ENCODE results near the gene RPL23. TPM values are rescaled to one million over a fixed set of nuclear protein-coding genes. Genes with fewer than 3 reads are reported as not detected.
"Not testable (repeated sequence)": the region's sequence is repeated elsewhere in the genome, so short reads cannot be mapped to it uniquely, and the experiment has no call there.

Gene RPL23
- total RNA-seq, 1 experiment from 2014 or later, result 1,201 TPM

- peak; percentile 69 for DNase-seq
- Histone ChIP-seq H3K27me3 (ENCODE audit: control insufficient read depth, insufficient read depth, low read length) (no peaks in the 10 kb centered on the region), H3K36me3 (replicated peaks; ENCODE audit: control insufficient read depth, insufficient read depth, low read length) (no peaks in the 10 kb centered on the region), H3K4me3 (ENCODE audit: insufficient read depth, low read depth, low read length) (no peak overlapping the region)
Observed at GRCh38 chr17:38864636-38865398, 11.3 kb upstream of the RPL23 start.

- H3K4me3 ChIP-seq (ENCODE audit: insufficient read depth, low read depth, low read length), result no peak overlapping the region
- peak; percentile 71 for DNase-seq
- no peaks in the 10 kb centered on the region for H3K36me3 ChIP-seq (replicated peaks; ENCODE audit: control insufficient read depth, insufficient read depth, low read length)
- no peaks in the 10 kb centered on the region for H3K27me3 ChIP-seq (ENCODE audit: control insufficient read depth, insufficient read depth, low read length)
Observed at GRCh38 chr17:38861399-38861843, 7.9 kb upstream of the RPL23 start.

- no peaks in the 10 kb centered on the region for H3K27me3 ChIP-seq (ENCODE audit: control insufficient read depth, insufficient read depth, low read length)
- no peak overlapping the region for H3K4me3 ChIP-seq (ENCODE audit: insufficient read depth, low read depth, low read length)
- DNase-seq, result no peak
- peaks cover 8% of the 10 kb centered on the region for H3K36me3 ChIP-seq (replicated peaks; ENCODE audit: control insufficient read depth, insufficient read depth, low read length)
Observed at GRCh38 chr17:38857271-38857670, 3.8 kb upstream of the RPL23 start.

- not testable (repeated sequence) for H3K4me3 ChIP-seq (ENCODE audit: insufficient read depth, low read depth, low read length); DNase-seq; H3K27me3 ChIP-seq (ENCODE audit: control insufficient read depth, insufficient read depth, low read length)
- peaks cover 29% of the 10 kb centered on the region for H3K36me3 ChIP-seq (replicated peaks; ENCODE audit: control insufficient read depth, insufficient read depth, low read length)
Observed at GRCh38 chr17:38855101-38855714, 1.7 kb upstream of the RPL23 start.

- Histone ChIP-seq H3K27me3 (ENCODE audit: control insufficient read depth, insufficient read depth, low read length) (no peaks in the 10 kb centered on the region), H3K4me3 (ENCODE audit: insufficient read depth, low read depth, low read length) (peak overlapping the region; percentile 92), H3K36me3 (replicated peaks; ENCODE audit: control insufficient read depth, insufficient read depth, low read length) (peaks cover 49% of the 10 kb centered on the region)
- no peak for DNase-seq
Observed at GRCh38 chr17:38852771-38853291, 690 bp downstream of the RPL23 start.

GRCh38 chr17:38851434-38851833 is 2.1 kb downstream of the RPL23 start:
- no peak for DNase-seq
- Histone ChIP-seq H3K4me3 (ENCODE audit: insufficient read depth, low read depth, low read length) (peak overlapping the region; percentile 92), H3K36me3 (replicated peaks; ENCODE audit: control insufficient read depth, insufficient read depth, low read length) (peaks cover 51% of the 10 kb centered on the region), H3K27me3 (ENCODE audit: control insufficient read depth, insufficient read depth, low read length) (no peaks in the 10 kb centered on the region)

- Histone ChIP-seq H3K36me3 (replicated peaks; ENCODE audit: control insufficient read depth, insufficient read depth, low read length) (peaks cover 51% of the 10 kb centered on the region), H3K4me3 (ENCODE audit: insufficient read depth, low read depth, low read length) (no peak overlapping the region), H3K27me3 (ENCODE audit: control insufficient read depth, insufficient read depth, low read length) (no peaks in the 10 kb centered on the region)
- DNase-seq, result no peak
Observed at GRCh38 chr17:38850374-38850773, 3.1 kb downstream of the RPL23 start.

GRCh38 chr17:38848939-38849605 is 4.4 kb downstream of the RPL23 start:
- Histone ChIP-seq H3K36me3 (replicated peaks; ENCODE audit: control insufficient read depth, insufficient read depth, low read length) (peaks cover 51% of the 10 kb centered on the region), H3K4me3 (ENCODE audit: insufficient read depth, low read depth, low read length) (no peak overlapping the region), H3K27me3 (ENCODE audit: control insufficient read depth, insufficient read depth, low read length) (no peaks in the 10 kb centered on the region)
- DNase-seq, result no peak

- no peak for DNase-seq
- H3K4me3 ChIP-seq (ENCODE audit: insufficient read depth, low read depth, low read length), result no peak overlapping the region
- H3K36me3 ChIP-seq (replicated peaks; ENCODE audit: control insufficient read depth, insufficient read depth, low read length), result peaks cover 51% of the 10 kb centered on the region
- H3K27me3 ChIP-seq (ENCODE audit: control insufficient read depth, insufficient read depth, low read length), result no peaks in the 10 kb centered on the region
Observed at GRCh38 chr17:38848557-38848891, 5.0 kb downstream of the RPL23 start.

GRCh38 chr17:38844261-38844757 is 9.2 kb downstream of the RPL23 start:
- Histone ChIP-seq H3K4me3 (ENCODE audit: insufficient read depth, low read depth, low read length) (no peak overlapping the region), H3K27me3 (ENCODE audit: control insufficient read depth, insufficient read depth, low read length) (no peaks in the 10 kb centered on the region), H3K36me3 (replicated peaks; ENCODE audit: control insufficient read depth, insufficient read depth, low read length) (peaks cover 14% of the 10 kb centered on the region)
- no peak for DNase-seq

- peak overlapping the region; percentile 73 for H3K4me3 ChIP-seq (ENCODE audit: insufficient read depth, low read depth, low read length)
- no peaks in the 10 kb centered on the region for H3K27me3 ChIP-seq (ENCODE audit: control insufficient read depth, insufficient read depth, low read length)
- H3K36me3 ChIP-seq (replicated peaks; ENCODE audit: control insufficient read depth, insufficient read depth, low read length), result peaks cover 2% of the 10 kb centered on the region
- DNase-seq, result no peak
Observed at GRCh38 chr17:38825762-38826247, 27.7 kb downstream of the RPL23 start.

GRCh38 chr17:38824899-38825761 is 28.4 kb downstream of the RPL23 start, which contains the start of gene CWC25:
TSS of gene CWC25 (minus strand) at chr17:38825321. CDS start at chr17:38825183, 138 bp downstream.
- H3K36me3 ChIP-seq (replicated peaks; ENCODE audit: control insufficient read depth, insufficient read depth, low read length), result peaks cover 7% of the 10 kb centered on the region
- H3K27me3 ChIP-seq (ENCODE audit: control insufficient read depth, insufficient read depth, low read length), result no peaks in the 10 kb centered on the region
- peak within 1 kb of the TSS; percentile 73 for H3K4me3 ChIP-seq (ENCODE audit: insufficient read depth, low read depth, low read length)
- DNase-seq, result peak; percentile 94

- H3K27me3 ChIP-seq (ENCODE audit: control insufficient read depth, insufficient read depth, low read length), result no peaks in the 10 kb centered on the region
- DNase-seq, result no peak
- peaks cover 6% of the 10 kb centered on the region for H3K36me3 ChIP-seq (replicated peaks; ENCODE audit: control insufficient read depth, insufficient read depth, low read length)
- H3K4me3 ChIP-seq (ENCODE audit: insufficient read depth, low read depth, low read length), result no peak overlapping the region
Observed at GRCh38 chr17:38815576-38816193, 37.8 kb downstream of the RPL23 start.
